Measurements from ENCODE around the gene KAT14.
"Not testable (repeated sequence)": the region's sequence is repeated elsewhere in the genome, so short reads cannot be mapped to it uniquely, and the experiment has no call there.

KAT14 gene

GRCh38 chr20:18165553-18165952 is 27.9 kb downstream of the KAT14 start:
- DNase-seq = no peak

GRCh38 chr20:18166241-18166881 is 28.7 kb downstream of the KAT14 start:
- DNase-seq = peak; percentile 12

GRCh38 chr20:18166950-18167349 is 29.3 kb downstream of the KAT14 start:
- DNase-seq = no peak

- DNase-seq = no peak
Observed at GRCh38 chr20:18172379-18172778, 34.7 kb downstream of the KAT14 start.

- DNase-seq = no peak
Observed at GRCh38 chr20:18174906-18175683, 37.4 kb downstream of the KAT14 start.

DNA sequence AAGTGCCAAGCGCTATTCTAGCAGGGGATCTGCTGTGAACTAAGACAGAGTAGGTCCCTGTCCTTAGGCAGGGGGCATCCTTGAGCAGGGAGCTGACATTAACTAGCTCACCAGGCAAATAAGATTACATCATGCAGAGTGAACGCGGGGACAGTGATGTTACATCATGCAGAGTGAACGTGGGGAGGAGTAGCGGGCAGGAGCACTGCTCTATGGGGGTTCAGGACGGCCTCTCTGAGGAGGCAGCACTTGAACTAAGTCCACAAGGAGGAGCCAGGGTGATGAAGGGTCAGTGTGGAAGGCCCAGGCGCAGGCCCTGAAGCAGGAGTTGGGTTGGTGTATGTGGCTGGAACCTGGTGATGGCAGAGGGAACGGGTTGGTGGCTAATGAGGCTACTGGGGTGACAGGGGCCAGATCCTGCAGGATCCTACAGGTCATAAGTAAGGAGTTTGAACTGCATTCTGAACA is 38.7 kb downstream of the KAT14 start:
- peak; percentile 44 for DNase-seq

GRCh38 chr20:18180366-18180765 is 42.7 kb downstream of the KAT14 start:
- not testable (repeated sequence) for DNase-seq

DNA sequence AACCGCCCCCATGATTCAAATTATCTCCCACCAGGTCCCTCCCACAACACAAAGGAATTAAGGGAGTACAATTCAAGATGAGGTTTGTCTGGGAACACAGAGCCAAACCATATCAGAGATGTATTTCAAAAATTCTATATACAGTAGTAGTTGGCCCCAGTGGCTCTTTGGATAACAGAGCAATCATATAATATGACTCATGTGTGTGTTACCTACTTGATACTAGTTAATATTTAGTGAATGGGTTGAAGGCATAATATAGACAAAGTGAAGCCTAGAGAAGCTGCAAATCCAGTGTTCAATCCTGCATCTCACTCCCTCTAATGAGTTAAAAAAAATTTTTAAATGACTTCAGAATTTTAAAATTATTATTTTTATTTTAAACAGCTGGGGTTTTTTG is 43.2 kb downstream of the KAT14 start:
- DNase-seq = no peak

GRCh38 chr20:18187020-18187419 is 49.4 kb downstream of the KAT14 start:
- no peak for DNase-seq

DNA sequence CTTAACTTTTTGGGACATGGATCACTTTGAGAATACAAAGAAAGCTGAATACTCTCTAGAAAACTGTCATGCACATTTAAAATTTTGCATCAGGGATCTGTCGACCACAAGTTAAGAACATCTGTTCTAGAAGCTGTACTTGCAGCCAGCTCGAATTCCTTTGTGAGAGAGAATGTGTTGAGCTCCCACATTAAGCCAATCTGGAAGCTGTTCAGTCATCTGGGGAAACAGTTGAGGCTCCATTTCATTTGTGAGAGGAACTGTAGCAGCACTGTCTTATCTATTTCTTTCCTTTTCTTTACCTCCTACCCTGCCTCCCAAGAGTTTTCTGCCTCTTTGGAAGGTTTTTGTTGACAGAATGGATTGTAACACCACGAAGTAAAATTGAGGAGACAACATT is 50.8 kb downstream of the KAT14 start:
- no peak for DNase-seq

- no peak for DNase-seq
Observed at GRCh38 chr20:18190338-18191233, 52.9 kb downstream of the KAT14 start.

GRCh38 chr20:18191306-18191705 is 53.6 kb downstream of the KAT14 start:
- DNase-seq = no peak

GRCh38 chr20:18194461-18194860 is 56.8 kb downstream of the KAT14 start:
- not testable (repeated sequence) for DNase-seq

DNA sequence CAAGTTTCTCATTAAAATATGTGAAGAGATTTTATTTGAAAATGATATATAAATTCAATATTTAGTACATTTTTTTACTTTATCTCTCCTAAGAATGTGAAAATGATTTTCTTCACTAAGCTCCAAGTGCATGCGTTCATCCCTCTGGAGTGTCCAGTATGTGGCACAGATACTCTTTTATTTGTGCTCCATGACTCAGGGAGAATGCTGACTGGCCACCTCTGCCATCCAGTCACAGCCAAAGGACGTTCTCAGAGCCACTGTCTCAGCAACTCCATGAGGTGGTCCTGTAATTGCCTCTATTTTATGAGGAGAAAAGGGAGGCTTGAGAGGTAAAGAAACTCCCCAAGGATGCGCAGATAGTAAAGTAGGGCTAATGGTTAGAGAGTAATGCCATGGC is 58.3 kb downstream of the KAT14 start:
- DNase-seq = no peak

DNA sequence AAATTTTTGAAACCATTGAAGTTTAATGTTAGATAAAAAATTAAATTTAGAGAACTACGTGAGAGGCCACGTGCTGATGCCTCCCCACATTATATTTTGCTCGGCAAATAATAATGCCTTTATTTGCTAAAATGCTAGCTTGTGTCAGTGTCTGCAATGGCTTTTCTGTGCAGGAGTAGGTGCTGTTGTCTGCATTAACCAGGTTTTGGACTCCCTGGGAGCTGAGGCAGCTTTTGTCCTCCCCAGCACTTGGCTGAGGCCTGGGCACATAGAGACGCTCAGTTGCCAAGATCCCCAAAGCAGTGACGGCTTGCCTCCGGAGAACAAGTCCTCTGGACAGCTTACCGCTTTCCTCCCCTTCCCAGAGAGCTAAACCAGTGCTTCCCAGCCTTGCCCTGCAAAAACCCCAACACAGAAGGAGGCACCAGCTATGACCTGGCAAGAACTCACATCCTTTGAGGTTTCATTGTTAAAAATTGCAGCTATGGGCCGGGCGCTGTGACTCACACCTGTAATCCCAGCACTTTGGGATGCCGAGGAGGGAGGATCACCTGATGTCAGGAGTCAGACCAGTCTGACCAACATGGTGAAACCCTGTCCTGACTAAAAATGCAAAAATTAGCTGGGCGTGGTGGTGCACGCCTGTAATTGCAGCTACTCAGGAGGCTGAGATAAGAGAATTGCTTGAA is 59.9 kb downstream of the KAT14 start:
- no peak for DNase-seq

GRCh38 chr20:18202966-18203365 is 65.3 kb downstream of the KAT14 start:
- DNase-seq = no peak

GRCh38 chr20:18203700-18204099 is 66.0 kb downstream of the KAT14 start:
- DNase-seq = not testable (repeated sequence)

GRCh38 chr20:18213002-18213401 is 75.3 kb downstream of the KAT14 start:
- no peak for DNase-seq

DNA sequence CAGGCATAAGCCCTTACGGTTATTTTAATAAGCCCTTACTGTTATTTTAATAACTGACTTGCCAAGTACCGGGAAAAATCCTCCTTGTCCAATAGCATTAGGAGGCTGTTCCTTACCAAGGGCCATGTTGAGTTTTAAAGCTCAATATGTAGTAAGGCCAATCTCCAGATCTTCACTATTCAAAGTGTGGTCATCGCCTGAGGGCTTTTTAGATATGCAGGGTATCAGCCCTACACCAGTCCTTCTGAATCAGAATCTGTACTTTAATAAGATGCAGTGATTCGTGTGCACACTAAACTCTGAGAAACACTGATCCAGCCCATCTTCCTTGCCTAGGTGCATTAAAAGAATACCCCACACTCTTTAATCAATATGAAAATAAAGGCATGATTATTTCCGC is 77.9 kb downstream of the KAT14 start:
- DNase-seq = no peak

- DNase-seq = no peak
Observed at GRCh38 chr20:18218280-18218679, 80.6 kb downstream of the KAT14 start.

GRCh38 chr20:18223409-18223808 is 85.7 kb downstream of the KAT14 start:
- DNase-seq = no peak

- DNase-seq = no peak
Observed at GRCh38 chr20:18224968-18225568, 87.4 kb downstream of the KAT14 start.
